Hepatocyte (in vitro differentiated cells): ENCODE results near the gene SLC6A17. TPM values are rescaled to one million over a fixed set of nuclear protein-coding genes. Genes with fewer than 3 reads are reported as not detected.
A peak's percentile ranks its signal among the peaks of the same experiment; 100 is the strongest.

ENCODE experiments used
- DNase-seq: peaks from one replicate; pipeline ENCODE4 v3.0.0-alpha.2; 2016; ENCODE audit warnings: low spot score
- H2AFZ ChIP-seq: fragments of 200-600 bp; sonication (generic); 2 replicates; pipeline ENCODE4 v1.6.0; 2016; ENCODE audit warnings: antibody characterized with exemption, mild to moderate bottlenecking
- H3K27ac ChIP-seq: fragments of 200-600 bp; sonication (generic); 2 replicates; pipeline ENCODE4 v1.5.1; 2016; ENCODE audit warnings: mild to moderate bottlenecking
- H3K27me3 ChIP-seq: fragments of 200-600 bp; sonication (generic); 2 replicates; pipeline ENCODE4 v1.6.1; 2016
- H3K36me3 ChIP-seq: fragments of 200-600 bp; sonication (generic); replicated peaks from 2 replicates; pipeline ENCODE4 v1.5.1; 2016; ENCODE audit warnings: low read depth; ENCODE audit not compliant: insufficient read depth
- H3K4me1 ChIP-seq: fragments of 200-600 bp; sonication (generic); 2 replicates; pipeline ENCODE4 v1.5.1; 2016; ENCODE audit warnings: mild to moderate bottlenecking, moderate library complexity; ENCODE audit not compliant: insufficient read depth
- H3K4me2 ChIP-seq: fragments of 200-600 bp; sonication (generic); 2 replicates; pipeline ENCODE4 v1.6.0; 2016
- H3K4me3 ChIP-seq: fragments of 200-600 bp; sonication (generic); 2 replicates; pipeline ENCODE4 v1.5.1; 2016; ENCODE audit warnings: mild to moderate bottlenecking
- H3K79me2 ChIP-seq: fragments of 200-600 bp; sonication (generic); 2 replicates; pipeline ENCODE4 v1.6.0; 2017; ENCODE audit warnings: mild to moderate bottlenecking
- H3K9me2 ChIP-seq: fragments of 200-600 bp; sonication (generic); replicated peaks from 2 replicates; pipeline ENCODE4 v1.6.0; 2017; ENCODE audit warnings: mild to moderate bottlenecking; ENCODE audit not compliant: insufficient read depth
- H3K9me3 ChIP-seq: fragments of 200-600 bp; sonication (generic); 2 replicates; pipeline ENCODE4 v1.5.1; 2016; ENCODE audit warnings: low read depth, mild to moderate bottlenecking
- H4K20me1 ChIP-seq: fragments of 200-600 bp; sonication (generic); 2 replicates; pipeline ENCODE4 v1.6.0; 2016; ENCODE audit warnings: mild to moderate bottlenecking; ENCODE audit not compliant: insufficient read depth, poor library complexity, severe bottlenecking
- CTCF ChIP-seq: fragments of 200-600 bp; sonication (generic); IDR thresholded peaks from 2 replicates; pipeline ENCODE4 v1.5.1; 2016; ENCODE audit warnings: antibody characterized with exemption, mild to moderate bottlenecking; ENCODE audit not compliant: poor library complexity
- EZH2 ChIP-seq: fragments of 200-600 bp; sonication (generic); IDR thresholded peaks from 2 replicates; pipeline ENCODE4 v1.6.1; 2016; ENCODE audit warnings: antibody characterized with exemption, mild to moderate bottlenecking, borderline replicate concordance
- EZH2phosphoT487 ChIP-seq: fragments of 200-600 bp; sonication (generic); IDR thresholded peaks from one replicate; pipeline ENCODE4 v1.6.1; 2018; ENCODE audit warnings: antibody characterized with exemption, mild to moderate bottlenecking, low read depth, moderate library complexity; ENCODE audit not compliant: unreplicated experiment, severe bottlenecking
- WGBS: methylation state at CpG from one replicate; pipeline ENCODE4 v1.1.6; 2016; ENCODE audit warnings: low lambda C conversion rate; ENCODE audit errors: missing lambda C conversion rate; 5-methylcytosine and 5-hydroxymethylcytosine counted together
- polyA plus RNA-seq: library from polyadenylated mRNA; unstranded; fragments of >200 nt; fragmentation: Nextera tagmentation; extraction: Ambion mirVana; gene quantifications from 2 replicates; pipeline ENCODE4 v1.2.1, GENCODE V29; 2016
- total RNA-seq: library from RNA; depleted of rRNA; stranded (reverse); fragments of >200 nt; gene quantifications from 2 replicates; pipeline ENCODE4 v1.2.3, GENCODE V29; 2014

The SLC6A17 gene
- total and polyA plus RNA-seq, 2 experiments from 2014 or later: 0.36 to 0.63 TPM

DNA sequence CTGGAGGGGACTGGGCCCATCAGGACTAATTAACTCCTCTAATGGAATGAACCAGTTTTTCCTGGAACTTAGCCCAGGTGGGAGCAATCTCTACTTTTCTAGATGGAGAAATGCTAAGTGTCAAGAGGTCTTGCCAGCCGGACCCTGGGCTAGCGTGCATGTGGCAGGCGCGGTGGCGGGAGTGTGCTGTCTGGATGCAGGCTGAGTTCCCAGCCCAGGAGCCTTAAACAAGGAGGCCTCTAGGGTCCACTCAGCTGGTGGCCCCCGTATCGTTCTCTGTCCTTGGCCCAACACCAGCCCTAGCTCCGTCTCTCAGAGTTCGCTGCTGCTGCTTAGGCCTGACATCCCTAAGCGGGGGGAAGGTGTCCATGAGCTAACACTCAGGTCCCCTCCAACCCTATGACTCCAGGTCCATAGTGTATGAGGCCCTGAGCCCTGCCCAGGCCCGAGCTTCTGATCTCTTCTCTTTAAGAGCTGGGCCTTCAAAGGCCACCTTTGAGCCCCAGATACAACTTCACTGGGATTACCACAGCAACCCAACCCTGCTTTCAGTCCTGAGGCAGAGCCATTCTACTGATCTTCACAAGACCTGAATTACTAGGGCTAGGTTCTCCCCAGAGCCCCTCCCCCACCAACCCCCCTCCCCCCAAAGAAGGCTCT, 56.1 kb downstream of the SLC6A17 start:
- Histone ChIP-seq H2AFZ (no peak overlapping the region), H3K36me3 (no peaks in the 10 kb centered on the region), H3K79me2 (no peaks in the 10 kb centered on the region), H3K4me1 (peaks cover 15% of the 10 kb centered on the region), H3K27me3 (peaks cover 7% of the 10 kb centered on the region), H4K20me1 (no peaks in the 10 kb centered on the region), H3K9me2 (no peaks in the 10 kb centered on the region), H3K27ac (no peak overlapping the region), H3K4me3 (no peak overlapping the region), H3K4me2 (no peak overlapping the region), H3K9me3 (no peaks in the 10 kb centered on the region)
- no peak for DNase-seq
- TF ChIP-seq EZH2phosphoT487 (no peak), EZH2 (no peak), CTCF (no peak)
- 87% methylated on average over 11 of the region's 11 CpGs for WGBS

GRCh38 chr1:110207831-110208230, 57.5 kb downstream of the SLC6A17 start:
- Histone ChIP-seq H3K27ac (no peak overlapping the region), H3K4me3 (no peak overlapping the region)
- 35% methylated on average over 5 of the region's 5 CpGs for WGBS

GRCh38 chr1:110208916-110209645, 58.8 kb downstream of the SLC6A17 start:
- no peak overlapping the region for H3K27ac ChIP-seq
- peaks cover 11% of the 10 kb centered on the region for H3K4me1 ChIP-seq
- H4K20me1 ChIP-seq: no peaks in the 10 kb centered on the region
- no peaks in the 10 kb centered on the region for H3K9me3 ChIP-seq
- H3K27me3 ChIP-seq: peaks cover 34% of the 10 kb centered on the region
- DNase-seq: no peak
- H3K4me2 ChIP-seq: peak overlapping the region; percentile 99
- H3K9me2 ChIP-seq: no peaks in the 10 kb centered on the region
- H3K36me3 ChIP-seq: no peaks in the 10 kb centered on the region
- no peaks in the 10 kb centered on the region for H3K79me2 ChIP-seq
- 42% methylated on average over 7 of the region's 7 CpGs for WGBS
- no peak overlapping the region for H3K4me3 ChIP-seq
- H2AFZ ChIP-seq: no peak overlapping the region
- TF ChIP-seq EZH2phosphoT487 (no peak), EZH2 (no peak), CTCF (no peak)

More at GRCh38 chr1:110207831-110208230, 57.5 kb downstream of the SLC6A17 start:
- TF ChIP-seq CTCF (peak; percentile 85), EZH2 (no peak), EZH2phosphoT487 (no peak)
- Histone ChIP-seq H3K36me3 (no peaks in the 10 kb centered on the region), H2AFZ (no peak overlapping the region), H3K4me1 (peaks cover 19% of the 10 kb centered on the region), H3K79me2 (no peaks in the 10 kb centered on the region), H3K9me2 (no peaks in the 10 kb centered on the region), H3K27me3 (peaks cover 22% of the 10 kb centered on the region), H4K20me1 (no peaks in the 10 kb centered on the region), H3K9me3 (no peaks in the 10 kb centered on the region), H3K4me2 (no peak overlapping the region)
- DNase-seq: peak; percentile 81
